GM04504 (cell line): ENCODE results near the gene SCFD2.

Experiments used
- DNase-seq: peaks from one replicate; pipeline ENCODE4 v3.0.0-alpha.2; 2012; ENCODE audit warnings: low read depth

Gene SCFD2

GRCh38 chr4:52824270-52824602 lies 541.6 kb downstream of the SCFD2 start:
- DNase-seq: no peak

DNA sequence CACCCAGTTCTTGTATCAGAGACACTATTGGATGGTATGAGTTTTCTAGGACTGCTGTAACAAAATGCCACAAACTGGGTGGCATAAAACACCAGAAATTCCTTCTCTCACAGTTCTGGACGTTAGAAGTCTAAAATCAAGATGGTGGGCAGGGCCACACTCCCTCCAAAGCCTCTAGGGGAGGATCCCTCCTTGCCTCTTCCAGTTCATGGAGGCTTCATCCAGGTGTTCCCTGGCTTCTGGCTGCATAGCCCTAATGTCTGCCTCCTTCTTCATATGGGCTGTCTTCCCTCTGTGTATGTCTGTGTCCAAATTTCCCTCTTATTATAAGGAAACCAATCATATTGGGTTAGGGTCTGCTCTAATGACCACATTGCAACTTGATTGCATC lies 542.2 kb downstream of the SCFD2 start:
- no peak for DNase-seq
